ENCODE data around the gene KCNK18.

Gene KCNK18

GRCh38 chr10:117166418-117167345 lies 30.6 kb upstream of the KCNK18 start:
- Histone ChIP-seq H3K4me3 (no peak overlapping the region), H3K27ac (no peak overlapping the region)
- no peak for DNase-seq (ENCODE audit: low spot score)
- TF ChIP-seq, protein P1, sequence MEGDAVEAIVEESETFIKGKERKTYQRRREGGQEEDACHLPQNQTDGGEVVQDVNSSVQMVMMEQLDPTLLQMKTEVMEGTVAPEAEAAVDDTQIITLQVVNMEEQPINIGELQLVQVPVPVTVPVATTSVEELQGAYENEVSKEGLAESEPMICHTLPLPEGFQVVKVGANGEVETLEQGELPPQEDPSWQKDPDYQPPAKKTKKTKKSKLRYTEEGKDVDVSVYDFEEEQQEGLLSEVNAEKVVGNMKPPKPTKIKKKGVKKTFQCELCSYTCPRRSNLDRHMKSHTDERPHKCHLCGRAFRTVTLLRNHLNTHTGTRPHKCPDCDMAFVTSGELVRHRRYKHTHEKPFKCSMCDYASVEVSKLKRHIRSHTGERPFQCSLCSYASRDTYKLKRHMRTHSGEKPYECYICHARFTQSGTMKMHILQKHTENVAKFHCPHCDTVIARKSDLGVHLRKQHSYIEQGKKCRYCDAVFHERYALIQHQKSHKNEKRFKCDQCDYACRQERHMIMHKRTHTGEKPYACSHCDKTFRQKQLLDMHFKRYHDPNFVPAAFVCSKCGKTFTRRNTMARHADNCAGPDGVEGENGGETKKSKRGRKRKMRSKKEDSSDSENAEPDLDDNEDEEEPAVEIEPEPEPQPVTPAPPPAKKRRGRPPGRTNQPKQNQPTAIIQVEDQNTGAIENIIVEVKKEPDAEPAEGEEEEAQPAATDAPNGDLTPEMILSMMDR (IDR thresholded peaks at IDR 0.05): no peak

DNA sequence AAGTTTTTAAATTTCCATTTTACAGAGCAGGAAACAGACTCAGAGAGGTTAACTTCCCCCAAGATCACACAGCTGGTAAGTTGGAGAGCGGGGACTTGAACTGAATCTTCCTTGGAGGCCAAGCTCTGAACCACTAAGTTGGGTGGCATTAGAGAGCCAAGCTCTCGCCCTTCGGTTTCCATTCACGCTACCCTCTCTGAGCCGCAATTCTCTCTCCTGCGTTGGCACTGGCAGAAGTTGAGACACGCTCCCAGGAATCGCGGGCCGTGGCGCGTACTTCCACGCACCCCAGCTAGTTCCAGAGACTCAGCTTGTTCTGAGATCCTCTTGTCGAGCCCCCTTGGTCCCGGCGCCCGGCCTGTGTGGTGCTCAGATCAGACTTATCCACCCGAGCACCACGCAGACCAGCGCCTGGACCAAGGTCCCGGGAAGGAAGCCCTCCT lies 29.9 kb upstream of the KCNK18 start:
- DNase-seq (ENCODE audit: low spot score): no peak
- peak overlapping the region; percentile 57 for H3K4me3 ChIP-seq

DNA sequence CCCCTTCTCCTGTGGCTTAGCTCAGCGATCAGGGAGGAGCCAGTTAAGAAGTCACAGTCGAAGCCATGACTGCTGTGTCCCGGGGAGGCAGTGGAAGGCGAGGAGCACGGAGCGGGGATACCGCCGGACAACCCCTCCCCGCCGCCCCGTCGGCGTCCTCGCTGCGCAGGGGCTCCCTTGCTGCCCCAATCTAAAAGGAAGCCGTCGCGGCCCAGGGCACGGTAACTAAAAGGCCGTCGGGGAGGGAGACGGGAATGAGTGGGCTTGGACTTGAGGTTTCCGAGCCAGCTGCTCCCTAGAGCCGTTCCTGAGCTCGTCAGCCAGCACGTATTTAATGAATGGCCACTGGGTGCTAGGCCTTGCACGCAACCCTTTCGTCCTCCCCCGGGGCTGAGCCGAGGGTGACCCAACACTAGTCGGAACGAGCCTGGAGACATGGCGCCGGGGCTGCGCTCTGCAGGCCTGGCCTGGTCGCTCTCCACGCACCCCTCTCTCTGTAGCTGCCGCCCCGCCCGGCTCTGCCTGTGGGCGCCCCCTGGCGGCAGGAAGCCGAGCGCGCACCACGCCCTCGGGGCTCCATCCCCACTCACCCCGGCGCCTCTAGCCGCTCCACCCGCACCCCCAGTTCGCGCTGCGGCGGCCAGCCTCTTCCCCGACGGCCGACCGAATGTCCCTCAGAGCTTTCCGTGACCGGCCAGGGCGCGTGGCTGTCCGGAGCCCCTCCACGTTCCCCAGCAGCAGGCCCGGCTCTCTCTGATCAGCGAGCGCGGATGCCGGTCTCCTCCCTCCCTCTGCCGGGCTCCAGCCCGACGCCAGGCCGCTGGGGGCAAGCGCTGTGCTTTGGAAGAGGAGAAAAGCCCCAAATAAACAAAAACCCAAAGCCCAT lies 29.3 kb upstream of the KCNK18 start:
- TF ChIP-seq, protein P1 (IDR thresholded peaks at IDR 0.05): peak; percentile 93
- Histone ChIP-seq H3K4me3 (peak overlapping the region; percentile 57), H3K27ac (no peak overlapping the region)
- DNase-seq (ENCODE audit: low spot score): no peak

More for the DNA sequence above, 29.9 kb upstream of the KCNK18 start:
- TF ChIP-seq, protein P1 (IDR thresholded peaks at IDR 0.05): no peak
- no peak overlapping the region for H3K27ac ChIP-seq

DNA sequence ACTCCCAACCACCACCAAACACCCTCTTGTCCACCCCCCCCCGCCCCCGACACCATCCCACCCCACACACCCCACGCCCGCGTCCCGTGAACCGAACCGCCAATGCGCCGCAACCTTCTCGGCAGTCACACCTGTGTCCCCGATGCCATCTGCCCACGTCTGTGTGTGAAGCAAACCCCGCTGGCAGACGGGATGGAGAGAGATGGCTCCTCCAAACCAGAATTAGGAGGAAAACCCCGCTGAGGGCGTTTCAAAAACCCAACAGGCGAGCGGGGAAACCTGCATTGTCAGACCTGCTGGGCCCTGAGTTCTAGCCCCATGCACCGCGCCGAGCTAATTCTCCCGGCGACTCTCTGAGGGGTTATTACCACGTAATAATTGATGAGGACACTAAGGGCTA lies 28.6 kb upstream of the KCNK18 start:
- H3K4me3 ChIP-seq: no peak overlapping the region
- TF ChIP-seq, protein P1 (IDR thresholded peaks at IDR 0.05): no peak
- no peak overlapping the region for H3K27ac ChIP-seq
- DNase-seq (ENCODE audit: low spot score): no peak

DNA sequence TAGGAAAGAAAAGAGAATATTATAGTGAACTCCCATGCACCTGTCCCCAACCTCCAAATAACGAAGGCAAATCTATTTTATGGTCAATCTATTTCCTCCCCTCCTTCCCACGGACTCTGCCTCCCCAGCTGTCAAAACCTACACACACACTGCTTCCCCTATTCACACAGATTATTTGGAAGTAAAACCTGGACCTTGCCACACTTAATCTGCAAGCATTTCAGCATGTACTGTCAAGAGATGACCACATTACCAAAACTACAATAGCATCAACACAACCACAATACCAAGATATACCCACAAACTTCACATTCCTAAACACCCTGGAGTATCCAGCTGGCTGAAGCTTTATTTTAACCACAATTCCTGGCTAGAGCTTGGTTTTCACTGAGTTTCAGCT lies 27.8 kb upstream of the KCNK18 start:
- no peak overlapping the region for H3K4me3 ChIP-seq
- no peak overlapping the region for H3K27ac ChIP-seq
- no peak for DNase-seq (ENCODE audit: low spot score)
- TF ChIP-seq, protein P1 (IDR thresholded peaks at IDR 0.05): no peak

DNA sequence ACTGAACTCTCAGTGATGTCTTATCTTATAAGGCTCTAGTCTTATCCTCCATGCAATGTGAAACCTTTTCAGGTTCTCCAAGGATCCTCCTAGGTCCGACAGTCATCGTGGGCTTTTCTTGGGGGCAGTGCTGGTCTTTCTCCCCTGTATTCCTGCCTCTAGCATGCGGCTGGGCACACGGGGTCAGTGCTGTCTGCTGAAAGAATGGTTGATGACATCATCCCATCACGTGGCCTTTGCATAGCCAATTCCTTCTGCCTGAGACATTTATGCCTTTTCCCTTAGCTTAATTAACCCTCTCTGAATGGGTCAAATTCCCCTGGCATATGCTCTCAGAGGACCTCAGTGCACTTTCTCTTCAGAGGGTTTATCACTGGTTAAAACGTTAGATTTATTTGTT lies 27.0 kb upstream of the KCNK18 start:
- no peak for DNase-seq (ENCODE audit: low spot score)
- Histone ChIP-seq H3K27ac (no peak overlapping the region), H3K4me3 (no peak overlapping the region)
- TF ChIP-seq, protein P1 (IDR thresholded peaks at IDR 0.05): no peak
